ENCODE results near the gene USP3.
"Not testable (repeated sequence)": the region's sequence is repeated elsewhere in the genome, so short reads cannot be mapped to it uniquely, and the experiment has no call there.

The USP3 gene

GRCh38 chr15:63513728-63514127 is 9.3 kb downstream of the USP3 start:
- no peak for DNase-seq (ENCODE audit: low spot score)

GRCh38 chr15:63514531-63514943 is 10.1 kb downstream of the USP3 start:
- DNase-seq (ENCODE audit: low spot score) = no peak

GRCh38 chr15:63517202-63517601 is 12.8 kb downstream of the USP3 start:
- DNase-seq (ENCODE audit: low spot score) = no peak

- no peak for DNase-seq (ENCODE audit: low spot score)
These were observed 13.2 kb downstream of the USP3 start for GRCh38 chr15:63517628-63518027.

GRCh38 chr15:63519041-63519440 is 14.6 kb downstream of the USP3 start:
- no peak for DNase-seq (ENCODE audit: low spot score)

- DNase-seq (ENCODE audit: low spot score) = no peak
These were observed 15.3 kb downstream of the USP3 start for GRCh38 chr15:63519548-63520178.

- not testable (repeated sequence) for DNase-seq (ENCODE audit: low spot score)
These were observed 16.1 kb downstream of the USP3 start for GRCh38 chr15:63520462-63520861.

GRCh38 chr15:63522225-63522578 is 17.8 kb downstream of the USP3 start:
- no peak for DNase-seq (ENCODE audit: low spot score)

GRCh38 chr15:63523306-63523990 is 19.1 kb downstream of the USP3 start:
- DNase-seq (ENCODE audit: low spot score) = no peak

- DNase-seq (ENCODE audit: low spot score) = no peak
These were observed 20.1 kb downstream of the USP3 start for GRCh38 chr15:63524316-63525015.

GRCh38 chr15:63526401-63526800 is 22.0 kb downstream of the USP3 start:
- no peak for DNase-seq (ENCODE audit: low spot score)

- DNase-seq (ENCODE audit: low spot score) = no peak
These were observed 23.8 kb downstream of the USP3 start for GRCh38 chr15:63528138-63528659.

GRCh38 chr15:63530235-63530634 is 25.8 kb downstream of the USP3 start:
- no peak for DNase-seq (ENCODE audit: low spot score)

- no peak for DNase-seq (ENCODE audit: low spot score)
These were observed 26.4 kb downstream of the USP3 start for GRCh38 chr15:63530752-63531299.

- DNase-seq (ENCODE audit: low spot score) = peak; percentile 24
These were observed 27.2 kb downstream of the USP3 start for GRCh38 chr15:63531586-63531985.

GRCh38 chr15:63532307-63532744 is 27.9 kb downstream of the USP3 start:
- no peak for DNase-seq (ENCODE audit: low spot score)

- DNase-seq (ENCODE audit: low spot score) = not testable (repeated sequence)
These were observed 30.5 kb downstream of the USP3 start for GRCh38 chr15:63534888-63535287.

- no peak for DNase-seq (ENCODE audit: low spot score)
These were observed 31.3 kb downstream of the USP3 start for GRCh38 chr15:63535689-63536088.

GRCh38 chr15:63538876-63539275 is 34.5 kb downstream of the USP3 start:
- DNase-seq (ENCODE audit: low spot score) = no peak

- no peak for DNase-seq (ENCODE audit: low spot score)
These were observed 35.1 kb downstream of the USP3 start for GRCh38 chr15:63539521-63539920.

- no peak for DNase-seq (ENCODE audit: low spot score)
These were observed 35.6 kb downstream of the USP3 start for GRCh38 chr15:63539998-63540397.

- DNase-seq (ENCODE audit: low spot score) = no peak
These were observed 36.1 kb downstream of the USP3 start for GRCh38 chr15:63540449-63540848.
